ENCODE measurements around the gene SPEM3.

SPEM3 gene

GRCh38 chr17:7428557-7428956, at the start of gene SPEM3:
SPEM3 (plus strand) TSS chr17:7428857; CDS start chr17:7428903, 46 bp downstream.
- DNase-seq = no peak

- DNase-seq = no peak
These were observed 49.5 kb upstream of the SPEM3 start for GRCh38 chr17:7379134-7379533.

- DNase-seq = no peak
These were observed 48.3 kb upstream of the SPEM3 start for GRCh38 chr17:7380321-7380720.

GRCh38 chr17:7380855-7381683, 47.6 kb upstream of the SPEM3 start, which contains the start of gene TNK1:
TNK1 (plus strand) TSS chr17:7381089; CDS start chr17:7382927, 1,838 bp downstream.
- DNase-seq = no peak

GRCh38 chr17:7382901-7383300, 45.8 kb upstream of the SPEM3 start:
- no peak for DNase-seq

GRCh38 chr17:7383371-7383741, 45.3 kb upstream of the SPEM3 start:
- DNase-seq = no peak

- DNase-seq = no peak
These were observed 44.7 kb upstream of the SPEM3 start for GRCh38 chr17:7383742-7384488.

- no peak for DNase-seq
These were observed 44.1 kb upstream of the SPEM3 start for GRCh38 chr17:7384489-7385081.

GRCh38 chr17:7388856-7389255, 39.8 kb upstream of the SPEM3 start:
- DNase-seq = no peak

- DNase-seq = no peak
These were observed 38.4 kb upstream of the SPEM3 start for GRCh38 chr17:7389924-7390910.

- no peak for DNase-seq
These were observed 37.4 kb upstream of the SPEM3 start for GRCh38 chr17:7391307-7391706.

- no peak for DNase-seq
These were observed 35.7 kb upstream of the SPEM3 start for GRCh38 chr17:7392696-7393612.

GRCh38 chr17:7393613-7394451, 34.8 kb upstream of the SPEM3 start:
- DNase-seq = no peak

GRCh38 chr17:7394452-7395191, 34.0 kb upstream of the SPEM3 start, which contains the start of gene PLSCR3:
PLSCR3 (minus strand) TSS chr17:7394525; CDS start chr17:7394110, 415 bp downstream.
- peak; percentile 54 for DNase-seq

- no peak for DNase-seq
These were observed 32.5 kb upstream of the SPEM3 start for GRCh38 chr17:7396147-7396546.

GRCh38 chr17:7398612-7399011, 30.0 kb upstream of the SPEM3 start:
- no peak for DNase-seq

- DNase-seq = no peak
These were observed 25.5 kb upstream of the SPEM3 start for GRCh38 chr17:7403043-7403726.

GRCh38 chr17:7403727-7403976, 25.0 kb upstream of the SPEM3 start:
- no peak for DNase-seq
